HG03432 (cell line): ENCODE measurements around the gene CNTFR.

Experiments
- ATAC-seq: cut with Tn5 transposase; IDR thresholded peaks from one replicate; pipeline ENCODE4 v1.9.1; 2021; ENCODE audit warnings: mild to moderate bottlenecking, moderate library complexity; ENCODE audit not compliant: unreplicated experiment

The CNTFR gene

DNA sequence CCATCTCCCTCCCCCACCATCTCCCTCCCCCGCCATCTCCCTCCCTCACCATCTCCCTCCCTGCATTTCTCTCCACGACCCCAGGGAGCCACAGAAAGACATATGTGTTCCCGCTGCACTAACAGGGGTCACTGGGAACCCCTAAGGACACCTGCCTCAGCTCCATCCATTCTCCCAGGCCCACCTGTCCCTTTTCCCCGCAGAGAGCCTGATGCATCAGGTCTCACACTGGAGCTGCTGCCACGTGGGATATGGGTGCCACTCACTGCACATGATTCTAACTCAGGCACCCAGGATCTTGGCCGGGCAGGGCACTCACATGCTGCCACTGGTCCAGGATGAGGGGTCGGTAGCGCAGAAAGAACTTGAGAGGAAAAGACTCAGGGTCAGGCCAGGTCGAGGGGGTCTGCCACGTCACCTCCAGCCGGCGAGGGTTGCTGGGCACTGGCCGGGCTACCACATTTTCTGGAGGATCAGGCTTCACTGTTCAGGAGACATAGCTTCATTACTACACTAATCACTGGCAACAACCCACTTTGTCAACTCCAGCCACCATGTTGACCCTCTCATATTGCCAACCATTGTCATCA is 33.5 kb downstream of the CNTFR start:
- no peak for ATAC-seq

DNA sequence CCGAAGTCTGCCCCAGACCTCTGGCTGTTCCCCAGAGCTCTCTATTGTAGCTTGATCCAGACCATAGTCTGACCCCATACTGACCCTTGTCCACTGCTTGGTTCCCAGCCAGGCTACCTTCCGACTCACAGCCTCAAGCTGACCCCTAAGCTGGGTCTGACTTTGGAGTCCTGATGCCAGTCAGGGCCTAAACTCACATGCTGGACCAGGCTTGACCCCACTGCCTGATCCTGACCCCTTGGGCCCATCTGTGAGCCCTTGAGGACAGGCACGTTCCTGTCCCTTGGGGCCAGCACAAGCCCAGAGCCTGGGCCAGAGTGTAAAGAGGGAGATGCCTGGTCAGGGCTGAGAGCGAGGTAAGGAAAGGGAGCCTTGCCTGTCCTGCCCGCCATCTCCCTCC is 34.0 kb downstream of the CNTFR start:
- no peak for ATAC-seq

DNA sequence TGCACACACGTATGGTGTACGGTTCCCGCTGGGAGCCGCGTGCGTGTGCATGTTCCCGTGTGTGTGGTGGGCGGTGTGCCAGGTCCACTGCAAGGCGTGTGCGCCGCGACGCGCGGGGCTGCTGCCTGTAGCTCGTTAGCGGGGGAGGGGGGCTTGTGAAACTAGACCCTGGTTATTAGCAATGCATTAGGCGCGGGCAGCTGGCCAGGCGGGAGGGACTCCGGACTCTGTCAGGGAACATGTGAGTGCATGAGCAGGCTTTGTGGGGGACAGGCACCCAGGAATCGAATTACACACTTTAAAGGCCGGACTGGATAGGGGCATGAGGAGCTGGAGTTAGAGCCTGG is 34.5 kb downstream of the CNTFR start:
- no peak for ATAC-seq

DNA sequence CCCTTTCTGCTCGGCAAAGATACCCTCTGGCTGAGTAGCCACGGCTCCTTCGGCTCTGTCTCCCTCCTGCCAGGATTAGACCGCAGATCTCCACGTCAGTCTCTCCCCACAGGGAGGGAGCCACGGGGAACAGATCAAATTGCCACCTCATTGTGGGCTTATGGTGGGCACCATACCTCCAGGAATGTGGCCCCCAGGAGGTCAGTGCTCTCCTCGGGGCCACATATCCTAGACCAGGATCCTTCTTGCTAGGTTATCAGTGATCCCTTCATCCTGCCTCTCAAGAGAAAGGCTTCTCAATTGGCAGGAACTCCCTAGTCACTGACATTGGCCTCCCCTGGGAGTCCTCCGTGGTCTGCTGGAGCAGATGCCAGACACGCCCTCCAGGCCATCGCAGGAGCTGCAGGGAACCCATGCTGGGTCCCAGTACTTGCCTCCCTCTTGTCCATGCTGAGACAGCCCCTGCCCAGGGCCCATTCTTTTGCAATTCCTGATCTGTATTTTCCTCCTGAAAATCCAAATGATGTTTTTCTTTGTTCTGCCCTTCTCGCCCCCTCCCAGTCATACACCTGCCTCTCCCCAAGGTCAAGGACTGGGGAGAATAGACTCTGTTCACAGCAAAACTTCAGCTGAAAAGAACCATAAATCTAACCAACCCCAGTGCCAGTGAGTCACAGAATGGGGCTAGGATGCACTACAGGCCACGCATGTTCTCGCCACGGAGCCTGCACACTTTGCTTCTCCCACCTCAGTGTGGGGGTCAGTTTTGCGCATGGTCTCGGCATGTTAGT is 35.1 kb downstream of the CNTFR start:
- no peak for ATAC-seq

DNA sequence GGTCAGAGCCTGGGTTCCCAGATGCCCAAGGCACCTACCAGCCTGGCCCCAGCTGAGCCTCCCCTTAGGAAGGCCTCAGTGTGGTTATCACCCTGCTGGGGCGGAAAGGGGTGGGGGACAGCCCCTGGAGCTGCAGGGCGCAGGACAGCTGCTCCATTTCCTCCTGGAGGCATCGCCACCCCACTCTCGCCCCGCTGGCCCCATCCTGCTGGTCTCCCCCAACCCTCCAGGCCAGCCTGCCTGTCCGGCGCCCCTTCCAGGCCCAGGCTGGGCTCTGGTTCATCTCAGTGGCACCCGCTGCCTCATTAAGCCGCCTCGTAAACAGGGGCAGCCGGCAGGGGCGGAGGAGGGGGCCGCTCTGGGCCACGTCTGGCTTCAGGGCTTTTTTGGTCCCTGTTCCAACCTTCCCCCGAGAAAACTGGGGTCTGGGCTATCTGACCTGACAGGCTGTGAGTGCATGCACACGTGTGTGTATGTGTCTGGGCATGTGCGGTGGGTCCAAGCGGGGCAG is 36.0 kb downstream of the CNTFR start:
- ATAC-seq, result no peak

DNA sequence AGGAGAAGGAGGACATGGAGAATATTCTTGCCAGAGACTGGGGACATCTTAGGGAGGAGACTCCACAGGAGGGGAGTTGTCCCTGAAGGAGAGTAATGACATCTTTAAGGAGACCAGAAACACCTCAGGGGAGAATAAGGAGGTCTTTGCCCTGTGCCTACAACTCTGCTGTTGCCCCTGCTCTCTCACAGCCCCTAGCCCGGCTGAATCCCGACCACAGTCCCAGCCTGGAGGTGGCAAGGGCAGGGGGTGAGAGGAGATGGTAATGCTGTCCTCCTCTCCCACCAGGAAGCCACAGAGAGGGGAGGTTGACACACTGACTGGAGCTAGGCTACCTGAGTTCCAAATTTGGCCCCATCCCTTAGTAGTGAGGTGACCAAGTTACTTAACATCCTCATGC is 36.5 kb downstream of the CNTFR start:
- no peak for ATAC-seq

DNA sequence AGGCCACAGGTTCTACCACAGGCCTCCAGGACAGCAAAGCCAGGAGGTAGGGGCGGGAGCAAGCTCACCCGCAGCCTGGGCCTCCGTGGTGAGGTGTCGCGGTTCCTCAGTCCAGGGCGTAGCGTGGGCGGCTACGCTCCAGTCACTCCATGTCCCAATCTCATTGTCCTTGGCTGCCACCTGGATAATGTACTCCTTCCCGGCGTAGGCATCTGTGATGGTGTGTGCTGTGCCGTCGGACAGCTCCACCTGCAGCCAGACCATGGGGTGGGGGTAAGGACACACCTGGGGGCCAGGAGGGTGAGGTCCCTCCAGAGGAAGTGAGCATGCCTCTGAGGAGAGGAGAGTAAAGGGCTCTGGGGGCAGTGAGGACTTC is 36.9 kb downstream of the CNTFR start:
- ATAC-seq, result no peak

DNA sequence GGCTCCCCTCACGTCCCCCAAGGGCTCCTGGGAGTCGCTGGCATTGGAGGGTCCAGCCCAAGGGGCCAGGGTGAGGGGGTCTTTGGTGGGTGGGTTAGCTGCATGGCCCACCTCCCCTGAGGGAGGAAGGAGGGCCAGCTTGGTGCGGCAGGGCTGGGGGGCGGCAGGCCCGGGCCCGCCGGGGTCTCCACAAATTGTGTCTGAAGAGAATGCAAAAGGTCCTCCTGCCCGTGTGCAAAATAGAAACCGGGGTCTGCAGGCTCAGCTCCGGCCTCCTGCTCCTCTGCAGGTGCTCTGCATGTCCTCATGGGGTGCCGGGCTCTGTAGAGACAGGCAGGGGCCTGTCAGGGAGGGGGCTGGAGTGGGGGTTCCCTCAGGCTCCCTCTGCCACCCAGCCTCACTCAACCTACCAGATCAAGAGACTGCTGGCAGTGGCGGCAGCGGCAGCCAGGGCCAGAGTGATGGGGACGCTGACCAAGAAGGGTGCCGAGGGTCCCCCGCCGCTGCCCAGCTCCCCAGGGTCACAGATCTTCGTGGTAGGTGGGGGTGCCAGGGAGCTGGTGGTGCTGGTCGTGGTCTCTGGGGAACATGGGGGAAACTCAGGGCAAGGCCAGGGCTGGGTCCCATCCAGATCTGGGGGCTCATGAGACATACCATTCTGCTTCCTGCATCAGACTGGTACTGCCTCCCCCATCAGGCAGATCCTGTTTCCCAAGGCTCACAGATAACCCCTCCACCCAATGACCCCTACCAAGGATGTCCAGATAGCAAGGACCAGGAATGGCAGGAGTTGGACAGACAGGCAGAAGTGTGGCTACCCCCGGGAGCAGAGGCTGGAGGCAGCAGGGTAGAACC is 37.5 kb downstream of the CNTFR start:
- no peak for ATAC-seq

DNA sequence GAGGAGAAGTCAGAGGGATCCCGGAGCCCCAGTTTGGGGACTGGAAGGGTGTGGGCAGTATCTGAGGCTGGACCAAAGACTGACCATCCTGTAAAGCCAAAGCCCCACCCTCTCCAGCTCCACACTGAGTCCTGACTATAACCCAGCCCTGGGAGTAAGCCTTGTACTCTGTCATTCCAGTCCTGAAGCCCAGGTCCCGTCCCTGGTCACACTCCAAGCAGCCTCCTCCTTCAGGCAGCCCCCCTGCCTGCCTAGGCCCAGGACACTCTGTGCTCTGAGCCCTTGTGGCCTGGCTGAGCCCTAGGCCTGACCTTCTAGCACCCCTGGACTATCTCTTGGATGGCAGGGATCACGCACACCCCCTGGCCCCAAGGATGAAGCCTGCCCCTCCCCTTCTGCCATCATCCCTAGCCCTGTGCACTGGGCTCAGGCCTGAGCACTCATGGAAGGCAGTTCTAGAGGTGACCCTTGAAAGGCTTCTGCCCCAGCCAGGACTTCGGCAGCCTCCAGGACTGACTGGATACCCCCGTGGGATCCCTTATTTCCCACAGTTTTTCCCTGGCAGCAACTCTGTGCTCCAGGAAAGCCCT is 38.7 kb downstream of the CNTFR start:
- ATAC-seq, result no peak

DNA sequence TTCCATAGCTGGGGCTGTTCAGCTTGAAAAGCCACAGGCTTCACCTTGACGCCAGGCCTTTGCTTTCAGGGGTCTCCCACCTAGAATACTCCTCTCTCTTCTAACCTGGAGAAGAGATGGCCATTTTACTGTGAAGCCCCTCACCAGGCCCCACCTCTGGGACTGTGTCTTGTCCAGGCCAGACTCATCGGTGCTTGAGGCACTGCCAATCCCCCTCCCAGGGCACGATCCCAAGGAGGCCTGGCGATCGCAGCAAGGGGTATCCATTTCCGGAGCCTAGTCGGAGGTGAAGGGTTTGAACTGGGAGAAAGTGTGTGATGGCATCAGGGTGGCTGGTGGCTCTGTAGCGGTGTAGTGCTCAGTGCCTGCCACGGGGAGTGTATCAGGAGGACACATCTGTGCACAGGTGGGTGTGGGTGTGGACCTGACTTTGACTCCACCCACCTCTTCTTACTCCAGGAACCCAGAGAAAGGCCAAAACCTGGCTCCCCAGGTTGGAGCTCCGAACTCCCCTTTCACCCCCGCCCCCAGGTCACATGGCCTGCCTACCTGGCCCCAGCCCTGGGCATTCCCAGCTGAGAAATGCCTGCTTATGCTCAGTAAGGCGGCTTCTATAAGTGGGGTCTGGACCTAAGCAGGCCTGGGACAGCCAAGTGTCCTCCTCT is 39.4 kb downstream of the CNTFR start:
- no peak for ATAC-seq

DNA sequence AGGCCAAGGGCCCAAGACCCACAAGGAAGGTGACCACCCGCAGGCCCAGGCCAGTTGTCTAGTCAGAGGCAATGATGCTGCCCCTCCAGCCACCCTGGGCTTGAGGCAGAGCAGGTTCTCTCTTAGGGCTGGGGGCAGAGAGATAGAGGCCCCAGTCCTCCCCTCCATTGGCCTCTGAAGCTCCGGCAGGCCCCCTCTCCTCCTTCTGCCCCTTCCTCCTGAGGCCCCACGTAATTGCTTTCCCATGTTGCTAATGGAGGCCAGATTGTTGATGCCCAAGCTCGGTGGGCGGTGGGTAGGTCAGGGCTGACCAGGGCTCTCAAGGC is 40.2 kb downstream of the CNTFR start:
- no peak for ATAC-seq

DNA sequence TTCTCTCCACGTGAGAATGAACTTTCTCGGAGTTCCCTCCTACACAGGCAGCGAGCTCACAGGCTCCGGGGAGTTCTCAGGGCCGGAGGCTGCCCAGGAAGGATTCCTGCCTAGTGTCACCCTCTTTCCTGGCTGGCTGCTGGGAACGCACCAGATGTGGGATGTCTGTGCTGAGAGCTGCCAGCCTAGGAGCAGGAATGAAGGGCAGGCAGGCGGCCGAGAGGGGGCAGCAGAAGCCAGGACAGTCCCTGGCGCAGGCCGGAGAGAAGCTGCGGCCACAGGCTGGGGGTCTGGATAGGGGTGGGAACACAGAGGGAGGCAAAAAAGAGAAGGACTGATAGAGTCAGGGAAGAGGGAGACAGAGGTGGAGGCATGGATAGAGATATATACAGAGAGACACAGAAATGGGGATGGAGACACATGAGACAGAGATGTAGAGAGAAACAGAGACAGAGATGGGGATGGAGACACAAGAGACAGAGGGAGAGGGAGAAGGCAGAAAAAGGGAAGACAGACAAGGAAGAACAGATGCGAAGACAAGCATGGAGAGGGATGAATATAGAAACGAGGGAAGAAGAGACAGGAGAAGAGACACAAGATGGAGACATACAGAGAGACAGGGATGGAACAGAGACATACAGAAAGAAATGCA is 41.4 kb downstream of the CNTFR start:
- no peak for ATAC-seq

DNA sequence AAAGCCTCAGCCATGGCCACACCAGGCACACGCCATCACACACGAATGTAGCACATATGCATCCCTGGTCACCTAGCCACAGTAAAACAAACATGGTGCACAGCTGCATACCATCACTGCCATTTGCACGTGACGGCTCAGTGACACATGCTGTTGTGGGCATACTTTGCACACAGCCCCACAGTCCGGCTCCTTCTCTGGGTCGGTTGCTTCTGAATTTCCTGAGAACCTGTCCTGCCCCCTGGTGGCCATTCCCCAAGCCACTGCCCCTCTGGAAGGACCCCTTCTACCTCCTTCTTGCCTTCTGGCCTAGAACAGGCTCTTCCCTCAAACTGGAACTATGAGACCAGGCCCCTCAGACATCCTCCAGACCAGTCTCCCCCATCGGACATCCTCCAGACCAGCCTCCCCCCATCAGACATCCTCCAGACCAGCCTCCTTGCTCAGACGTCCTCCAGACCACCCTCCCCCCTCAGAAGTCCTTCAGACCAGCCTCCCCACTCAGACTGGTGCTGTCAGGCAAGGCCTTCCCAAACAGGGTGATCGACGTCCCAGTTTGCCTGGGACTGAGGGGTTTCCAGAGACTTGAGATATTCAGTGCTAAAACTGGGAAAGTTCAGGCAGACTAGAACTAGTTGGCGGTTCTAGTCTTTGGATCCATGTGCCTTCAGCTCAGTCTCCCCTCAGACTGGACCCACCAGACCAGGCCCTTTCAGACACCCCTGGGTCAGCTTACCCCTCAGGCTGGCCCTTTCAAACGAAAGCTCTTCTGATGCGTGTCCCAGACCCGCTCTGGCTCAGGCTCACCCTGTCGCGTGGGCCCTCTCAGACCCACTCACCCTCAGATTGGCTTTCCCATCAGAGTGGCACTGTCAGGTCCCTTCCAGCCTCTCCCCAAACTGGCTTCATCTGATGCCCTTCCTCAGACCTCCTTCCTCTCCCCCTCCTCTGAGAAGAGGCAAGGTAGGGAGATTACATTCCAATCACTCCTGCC is 42.4 kb downstream of the CNTFR start:
- no peak for ATAC-seq

DNA sequence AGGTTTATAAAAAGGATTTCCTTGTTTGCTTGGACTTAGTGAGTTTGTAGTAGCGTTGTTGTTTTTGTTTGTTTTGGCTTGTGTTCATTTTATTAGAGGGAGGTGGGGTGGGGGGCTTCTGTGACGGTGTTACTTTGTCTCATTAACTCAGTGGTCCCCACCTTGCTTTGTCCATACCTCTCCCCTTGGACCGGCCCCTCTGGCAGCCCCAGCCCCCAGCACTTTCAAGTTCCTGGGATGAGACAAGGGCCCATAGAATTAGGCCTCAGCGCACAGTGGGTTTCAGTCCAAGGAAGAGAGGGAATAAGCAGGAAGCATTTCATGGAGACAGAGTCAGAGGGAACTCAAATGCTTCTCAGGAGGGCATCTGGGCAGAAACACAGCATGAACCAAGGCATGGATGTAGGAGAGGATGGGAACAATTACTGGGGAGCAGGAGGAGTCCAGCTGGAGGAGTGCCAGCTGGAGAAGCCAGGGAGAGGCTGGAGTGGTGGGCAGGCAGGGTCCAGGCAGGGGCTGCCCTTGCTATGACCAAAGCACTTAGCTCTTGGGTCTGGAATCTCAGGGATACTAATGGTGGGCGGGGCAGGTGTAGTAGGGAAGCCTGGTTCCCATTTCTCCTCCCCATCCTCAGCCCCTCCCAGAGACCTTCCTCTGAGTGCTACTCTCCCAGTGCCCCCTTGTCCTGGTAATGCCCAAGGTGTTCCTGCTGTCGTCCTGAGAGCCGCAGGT is 43.3 kb downstream of the CNTFR start:
- ATAC-seq, result no peak

DNA sequence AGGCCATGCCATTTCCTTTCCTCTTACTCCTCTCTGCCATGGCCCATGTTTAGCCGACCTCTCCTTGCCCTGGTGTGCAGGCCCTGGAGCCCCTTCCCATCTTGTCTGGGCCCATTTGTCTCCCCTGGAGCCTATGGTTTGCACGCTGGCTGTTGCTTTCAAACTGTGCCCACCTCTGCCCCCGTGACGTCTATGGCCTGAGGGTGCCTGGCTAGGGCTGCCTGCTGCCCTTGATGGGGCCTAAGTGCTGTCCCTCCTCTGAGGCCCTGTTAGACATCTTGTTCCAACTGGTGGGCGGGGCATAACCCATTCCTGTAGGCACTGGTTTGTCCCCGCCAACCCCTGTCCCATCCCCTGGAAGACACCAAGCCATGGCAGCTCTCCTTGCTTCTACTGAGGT is 44.0 kb downstream of the CNTFR start:
- ATAC-seq, result no peak

DNA sequence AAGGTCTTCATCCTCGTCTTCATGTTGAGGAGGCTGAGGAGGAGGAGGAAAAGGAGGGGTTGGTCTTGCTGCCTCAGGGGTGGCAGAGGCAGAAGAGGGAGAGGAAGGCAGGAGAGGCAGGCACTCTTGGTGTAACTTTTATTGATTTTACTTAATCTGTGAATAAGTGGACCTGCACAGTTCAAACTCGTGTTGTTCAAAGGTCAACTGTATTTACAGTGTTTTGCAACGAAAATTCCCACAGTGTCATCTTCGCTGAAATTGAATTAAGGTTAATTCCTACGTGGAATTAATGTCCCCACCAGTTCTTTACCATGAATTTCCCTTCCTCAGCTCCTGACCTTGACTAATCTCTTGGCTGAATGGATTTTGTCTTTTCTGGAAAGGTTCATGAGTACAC is 45.5 kb downstream of the CNTFR start:
- ATAC-seq, result no peak

DNA sequence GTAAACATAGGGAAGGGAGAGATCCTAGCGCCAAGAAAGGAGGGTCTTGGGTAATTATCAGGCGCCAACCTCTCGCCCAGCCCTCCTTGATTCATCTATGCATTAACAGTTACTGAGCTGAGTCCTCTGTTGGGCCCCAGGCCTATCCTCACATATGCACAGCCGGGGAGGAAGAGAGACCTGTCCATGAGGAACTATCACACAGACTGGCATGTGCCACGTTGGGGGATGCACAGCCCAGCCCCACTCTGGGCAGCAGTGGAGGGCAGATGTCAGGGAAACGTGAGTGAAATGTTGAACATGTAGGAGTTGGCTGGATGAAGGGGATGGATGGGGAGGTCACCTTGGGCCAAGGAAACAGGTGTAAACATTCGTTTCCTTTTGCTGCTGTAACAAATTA is 48.0 kb downstream of the CNTFR start:
- ATAC-seq, result no peak

DNA sequence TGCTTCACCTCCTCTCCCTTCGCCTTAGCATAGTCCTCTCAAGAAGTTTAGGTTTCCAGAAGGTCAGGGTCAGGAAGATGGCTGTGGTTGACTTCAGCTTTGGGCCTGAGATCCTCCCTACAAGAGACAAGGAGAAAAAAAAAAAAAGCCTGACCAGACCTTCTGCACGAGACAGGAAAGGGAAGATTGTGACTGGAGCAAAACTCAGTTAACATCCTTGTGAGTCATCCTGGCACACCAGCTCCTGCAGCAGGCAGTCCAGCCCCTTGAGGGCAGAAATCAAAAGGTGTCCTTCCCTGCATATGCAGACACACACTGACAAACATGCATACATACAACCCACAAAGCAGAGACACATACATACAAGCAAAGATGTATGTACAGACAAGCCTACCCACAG is 48.7 kb downstream of the CNTFR start:
- ATAC-seq, result no peak

DNA sequence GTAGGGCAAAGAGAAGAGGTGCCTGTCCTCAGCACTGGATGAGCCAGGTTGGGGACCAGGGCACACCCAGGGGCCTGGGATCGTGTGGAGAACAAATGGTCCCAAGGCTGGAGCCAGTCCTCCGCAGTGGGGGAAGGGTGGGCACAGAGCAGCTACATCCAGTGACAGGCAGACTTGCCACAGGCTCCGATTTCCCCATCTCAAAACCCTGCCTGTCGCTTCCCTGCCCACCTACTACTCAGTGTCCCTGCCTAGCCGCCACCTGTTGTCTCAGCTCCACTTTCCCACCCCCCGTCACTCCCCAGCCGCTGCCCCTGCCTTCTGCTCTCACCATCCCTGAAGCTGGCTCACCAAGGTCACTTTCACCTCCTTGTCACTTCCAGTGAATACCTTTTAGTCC is 52.8 kb downstream of the CNTFR start:
- ATAC-seq, result no peak
